ENCODE measurements around the gene ITGA11. TPM values are rescaled to one million over a fixed set of nuclear protein-coding genes. Genes with fewer than 3 reads are reported as not detected.

The ITGA11 gene
- total and polyA plus RNA-seq, 2 of the 13 experiments (the other 11 are each of a cell fraction or from before 2014, with no cell fraction given): not detected

DNA sequence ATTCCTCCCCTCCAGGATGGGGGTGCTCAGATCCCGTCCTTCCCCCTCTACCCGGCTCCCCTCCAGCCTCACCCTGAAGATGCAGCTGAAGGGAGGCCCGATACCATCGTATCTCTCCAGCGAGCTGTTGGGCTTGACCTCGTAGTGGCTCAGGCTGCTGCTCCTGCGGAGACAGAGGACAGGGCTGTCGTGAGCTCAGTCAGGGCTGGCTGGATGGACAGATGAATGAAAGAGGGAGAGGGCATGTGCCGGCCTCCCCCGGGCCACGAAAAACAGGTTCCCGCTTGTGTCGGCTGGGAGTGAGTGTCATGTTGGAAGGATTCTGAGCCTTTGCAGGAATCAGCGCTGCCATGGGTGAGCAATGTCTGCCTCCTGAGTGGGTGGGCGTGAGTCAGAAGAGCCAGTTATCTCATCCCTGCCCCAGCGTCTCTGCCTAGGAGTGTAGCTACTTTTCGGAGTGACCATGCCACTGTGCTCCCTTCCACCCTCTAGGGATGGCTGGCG lies 119.2 kb downstream of the ITGA11 start (continued):
- TF ChIP-seq, protein P1, sequence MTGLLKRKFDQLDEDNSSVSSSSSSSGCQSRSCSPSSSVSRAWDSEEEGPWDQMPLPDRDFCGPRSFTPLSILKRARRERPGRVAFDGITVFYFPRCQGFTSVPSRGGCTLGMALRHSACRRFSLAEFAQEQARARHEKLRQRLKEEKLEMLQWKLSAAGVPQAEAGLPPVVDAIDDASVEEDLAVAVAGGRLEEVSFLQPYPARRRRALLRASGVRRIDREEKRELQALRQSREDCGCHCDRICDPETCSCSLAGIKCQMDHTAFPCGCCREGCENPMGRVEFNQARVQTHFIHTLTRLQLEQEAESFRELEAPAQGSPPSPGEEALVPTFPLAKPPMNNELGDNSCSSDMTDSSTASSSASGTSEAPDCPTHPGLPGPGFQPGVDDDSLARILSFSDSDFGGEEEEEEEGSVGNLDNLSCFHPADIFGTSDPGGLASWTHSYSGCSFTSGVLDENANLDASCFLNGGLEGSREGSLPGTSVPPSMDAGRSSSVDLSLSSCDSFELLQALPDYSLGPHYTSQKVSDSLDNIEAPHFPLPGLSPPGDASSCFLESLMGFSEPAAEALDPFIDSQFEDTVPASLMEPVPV (CRISPR knock-in tag; IDR thresholded peaks at IDR 0.05): no peak
- TF ChIP-seq ATF7 (IDR thresholded peaks at IDR 0.05) (no peak), ATF7 (CRISPR knock-in tag; IDR thresholded peaks at IDR 0.05) (no peak), ZMYM4 (CRISPR knock-in tag; IDR thresholded peaks at IDR 0.05) (no peak), ZNF44 (CRISPR knock-in tag; IDR thresholded peaks at IDR 0.05) (no peak)

DNA sequence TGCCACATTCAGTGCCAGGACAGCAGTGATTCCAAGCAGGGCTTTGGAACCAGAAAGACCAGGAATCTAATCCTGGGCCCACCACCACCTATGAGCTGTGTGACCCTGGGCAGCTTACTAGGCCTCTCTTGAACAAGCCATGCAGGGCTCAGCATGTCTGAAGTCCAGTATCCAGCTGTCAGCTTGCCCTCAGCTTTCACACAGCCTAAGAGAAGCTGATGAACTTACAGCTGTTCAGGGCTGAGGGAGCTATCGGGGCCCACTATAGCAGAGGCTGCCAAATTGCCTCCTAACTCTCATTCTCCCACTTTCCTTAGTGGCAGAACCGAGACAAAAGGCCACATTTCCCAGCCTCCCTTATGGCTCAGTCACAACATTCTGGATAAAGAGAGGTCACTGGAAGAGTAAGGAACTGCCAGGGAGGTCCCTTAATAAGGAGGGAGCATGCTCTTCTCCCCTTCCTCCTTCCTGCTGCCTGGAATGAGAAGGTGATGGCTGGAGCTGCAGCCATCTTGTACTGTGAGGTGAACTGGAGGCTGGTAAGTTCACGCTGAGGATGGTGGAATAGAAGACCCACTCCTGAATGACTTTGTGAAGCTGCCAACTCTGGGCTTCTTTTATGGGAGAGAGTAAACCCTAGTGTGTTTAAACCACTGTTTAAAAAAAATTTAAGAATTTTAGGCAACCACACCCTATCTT lies 120.0 kb downstream of the ITGA11 start:
- Histone ChIP-seq H3K4me3 (replicated peaks in 1 of 3; ENCODE audit: insufficient read depth in 1 of 3, low read depth in 2 of 3, low read length in 3 of 3) (no peak overlapping the region), H4K20me1 (ENCODE audit: insufficient read depth, low read length) (no peaks in the 10 kb centered on the region), H3K36me3 (replicated peaks in 1 of 2; ENCODE audit: control insufficient read depth in 1 of 2, insufficient read depth in 2 of 2, low read length in 2 of 2) (no peaks in the 10 kb centered on the region), H3K4me2 (ENCODE audit: low read depth, low read length) (no peak overlapping the region), H3K27ac (ENCODE audit: extremely low read length, insufficient read depth, low read length) (no peak overlapping the region), H3K9me3 (ENCODE audit: low read length) (peaks cover 5% of the 10 kb centered on the region; the same call in 1 of the 2 replicates), H3K9ac (ENCODE audit: insufficient read depth, low read depth, low read length) (no peak overlapping the region), H3K27me3 (ENCODE audit: control insufficient read depth in 1 of 2, insufficient read depth in 2 of 2, low read length in 2 of 2) (peaks cover 2 to 22% of the 10 kb centered on the region in 2 experiments), H3K79me2 (ENCODE audit: insufficient read depth, low read length) (no peaks in the 10 kb centered on the region), H2AFZ (ENCODE audit: low read length) (no peak overlapping the region), H3K4me1 (ENCODE audit: insufficient read depth, low read length) (peaks cover 41% of the 10 kb centered on the region)
- WGBS (ENCODE audit: low lambda C conversion rate): 78% methylated on average over 3 of the region's 3 CpGs
- FAIRE-seq (no peak), ATAC-seq (no peak), DNase-seq (ENCODE audit: low spot score) (no peak)
- BruUV-seq (replicated peaks): no TSS peak
- intact Hi-C loops (cut with micrococcal nuclease; ENCODE audit: unreplicated experiment): no loop called here
- ChIA-PET POLR2A (no interaction called here), CTCF (ENCODE audit: low intra/inter-chr PET ratio, low total read pairs) (no interaction called here)
- in situ Hi-C loops (cut with HindIII; ENCODE audit: extremely low pct_ligation_motif_present, low pct_unique_long_range_greater_than_20kb): no loop called here
- TF ChIP-seq ZNF768 (CRISPR knock-in tag; IDR thresholded peaks at IDR 0.05) (peak; percentile 79), ZNF563 (CRISPR knock-in tag; IDR thresholded peaks at IDR 0.05) (no peak)
